IMR-90 (cell line): Measurements from ENCODE around the gene GLO1.

Experiments used
- BHLHE40 ChIP-seq: fragments of 150-350 bp; IDR thresholded peaks from 2 replicates; pipeline ENCODE4 v1.6.1; 2016; ENCODE audit warnings: mild to moderate bottlenecking, low read depth, low read length
- CEBPB ChIP-seq: IDR thresholded peaks from 2 replicates; pipeline ENCODE4 v1.6.1; 2012; ENCODE audit warnings: low read depth, low read length, improper control_type of control experiment
- CHD1 ChIP-seq: IDR thresholded peaks from 2 replicates; pipeline ENCODE4 v1.6.1; 2012; ENCODE audit warnings: low read depth, low read length, improper control_type of control experiment
- CTCF ChIP-seq: conservative IDR thresholded peaks from 2 replicates; pipeline ENCODE4 v1.5.1; 2012; ENCODE audit warnings: mild to moderate bottlenecking, low read depth, low read length, improper control_type of control experiment
- ELK1 ChIP-seq: fragments of 150-350 bp; IDR thresholded peaks from 2 replicates; pipeline ENCODE4 v1.6.1; 2016; ENCODE audit warnings: low read depth, mild to moderate bottlenecking, low read length, moderate library complexity, borderline replicate concordance
- FOS ChIP-seq: fragments of 150-350 bp; IDR thresholded peaks from 2 replicates; pipeline ENCODE4 v1.6.1; 2016; ENCODE audit warnings: low read depth, low read length
- MAFK ChIP-seq: IDR thresholded peaks from 2 replicates; pipeline ENCODE4 v1.6.1; 2012; ENCODE audit warnings: low read depth, low read length, improper control_type of control experiment
- MXI1 ChIP-seq: IDR thresholded peaks from 2 replicates; pipeline ENCODE4 v1.6.1; 2012; ENCODE audit warnings: low read depth, mild to moderate bottlenecking, low read length, moderate library complexity, borderline replicate concordance
- POLR2A ChIP-seq: IDR thresholded peaks from 2 replicates; pipeline ENCODE4 v1.6.1; 2012; ENCODE audit warnings: mild to moderate bottlenecking, low read depth, low read length
- RAD21 ChIP-seq: IDR thresholded peaks from 2 replicates; pipeline ENCODE4 v1.6.1; 2012; ENCODE audit warnings: low read length, improper control_type of control experiment
- RCOR1 ChIP-seq: IDR thresholded peaks from 2 replicates; pipeline ENCODE4 v1.6.1; 2012; ENCODE audit warnings: mild to moderate bottlenecking, low read length, improper control_type of control experiment; ENCODE audit not compliant: insufficient replicate concordance
- RFX5 ChIP-seq: IDR thresholded peaks from 2 replicates; pipeline ENCODE4 v1.8.0; 2012; ENCODE audit warnings: low read depth, mild to moderate bottlenecking, low read length, moderate library complexity
- SMC3 ChIP-seq: fragments of 150-350 bp; IDR thresholded peaks from 2 replicates; pipeline ENCODE4 v1.6.1; 2016; ENCODE audit warnings: low read depth, mild to moderate bottlenecking, antibody characterized with exemption, low read length, moderate library complexity
- USF2 ChIP-seq: fragments of 150-350 bp; IDR thresholded peaks from 2 replicates; pipeline ENCODE4 v1.6.1; 2017; ENCODE audit warnings: mild to moderate bottlenecking, antibody characterized with exemption, low read length, low read depth

GRCh38 chr6:38728203-38728602 is 25.3 kb upstream of the GLO1 start:
- no peak for TF ChIP-seq CTCF
- no peak for TF ChIP-seq POLR2A
- TF ChIP-seq MXI1, result no peak
- TF ChIP-seq BHLHE40, result no peak
- no peak for TF ChIP-seq CHD1
- TF ChIP-seq CEBPB, result no peak
- TF ChIP-seq MAFK, result no peak
- TF ChIP-seq RAD21, result no peak
- TF ChIP-seq RCOR1, result no peak
- no peak for TF ChIP-seq USF2
- TF ChIP-seq ELK1, result no peak
- no peak for TF ChIP-seq SMC3
- no peak for TF ChIP-seq RFX5
- no peak for TF ChIP-seq FOS
